Medulla oblongata (tissue), 1 donor: Measurements from ENCODE around the gene KDM4C.
"Not testable (repeated sequence)": the region's sequence is repeated elsewhere in the genome, so short reads cannot be mapped to it uniquely, and the experiment has no call there.

ENCODE experiments used
- DNase-seq: peaks from one replicate; pipeline ENCODE4 v3.0.0-alpha.2; 2015; ENCODE audit errors: extremely low spot score

Gene KDM4C

GRCh38 chr9:7169717-7170389 lies 412.1 kb downstream of the KDM4C start:
- DNase-seq: no peak

- no peak for DNase-seq
These were observed 413.8 kb downstream of the KDM4C start for GRCh38 chr9:7171396-7172153.

GRCh38 chr9:7172154-7173115 lies 414.7 kb downstream of the KDM4C start:
- DNase-seq: no peak

GRCh38 chr9:7173139-7173538 lies 415.4 kb downstream of the KDM4C start:
- no peak for DNase-seq

- DNase-seq: no peak
These were observed 416.5 kb downstream of the KDM4C start for GRCh38 chr9:7174301-7174700.

- no peak for DNase-seq
These were observed 417.1 kb downstream of the KDM4C start for GRCh38 chr9:7174884-7175283.

- no peak for DNase-seq
These were observed 418.8 kb downstream of the KDM4C start for GRCh38 chr9:7176561-7176960.

- no peak for DNase-seq
These were observed 419.6 kb downstream of the KDM4C start for GRCh38 chr9:7177383-7177782.

- DNase-seq: no peak
These were observed 421.0 kb downstream of the KDM4C start for GRCh38 chr9:7178729-7179128.

- DNase-seq: no peak
These were observed 422.5 kb downstream of the KDM4C start for GRCh38 chr9:7180247-7180646.

- not testable (repeated sequence) for DNase-seq
These were observed 425.4 kb downstream of the KDM4C start for GRCh38 chr9:7183139-7183538.

GRCh38 chr9:7185612-7186011 lies 427.8 kb downstream of the KDM4C start:
- no peak for DNase-seq

GRCh38 chr9:7186175-7186574 lies 428.4 kb downstream of the KDM4C start:
- DNase-seq: no peak

GRCh38 chr9:7192266-7192665 lies 434.5 kb downstream of the KDM4C start:
- no peak for DNase-seq

- no peak for DNase-seq
These were observed 437.8 kb downstream of the KDM4C start for GRCh38 chr9:7195526-7195925.

GRCh38 chr9:7196467-7196866 lies 438.7 kb downstream of the KDM4C start:
- no peak for DNase-seq

- DNase-seq: no peak
These were observed 443.4 kb downstream of the KDM4C start for GRCh38 chr9:7201196-7201595.

GRCh38 chr9:7205806-7206205 lies 448.0 kb downstream of the KDM4C start:
- DNase-seq: no peak

GRCh38 chr9:7206221-7206758 lies 448.5 kb downstream of the KDM4C start:
- DNase-seq: no peak

GRCh38 chr9:7209016-7209715 lies 451.4 kb downstream of the KDM4C start:
- DNase-seq: peak; percentile 44

- DNase-seq: no peak
These were observed 452.2 kb downstream of the KDM4C start for GRCh38 chr9:7209990-7210389.
